ENCODE results near the gene MYOCD.

The MYOCD gene

DNA sequence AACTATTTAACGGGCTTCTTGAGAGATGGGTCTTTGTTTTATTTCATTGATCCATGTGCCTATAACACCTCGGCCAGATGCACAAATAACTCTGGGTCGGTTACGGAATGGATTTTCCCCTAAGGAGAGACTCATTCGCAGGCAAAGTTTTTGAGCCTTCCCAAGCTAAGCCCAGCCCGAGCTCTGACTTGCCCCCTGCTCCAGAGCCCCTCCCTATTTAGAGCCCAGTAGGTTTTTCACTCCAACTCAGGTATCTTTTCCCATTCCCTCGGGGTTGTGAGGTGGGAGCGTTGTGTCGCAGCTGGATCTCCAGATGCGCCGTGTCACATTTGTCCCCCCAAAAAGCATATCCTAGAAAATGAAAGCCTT, 812 bp upstream of the MYOCD start:
- DNase-seq (ENCODE audit: low read depth, low spot score), result no peak
- Histone ChIP-seq H3K9me3 (ENCODE audit: insufficient read depth, low read length) (no peaks in the 10 kb centered on the region), H3K4me1 (ENCODE audit: insufficient read depth, insufficient read length) (no peaks in the 10 kb centered on the region), H3K27me3 (ENCODE audit: insufficient read depth, insufficient read length) (peaks cover 23% of the 10 kb centered on the region), H3K36me3 (ENCODE audit: insufficient read depth, insufficient read length, low read length) (no peaks in the 10 kb centered on the region), H3K4me3 (ENCODE audit: insufficient read length, low read depth) (peak overlapping the region; percentile 59), H3K9ac (ENCODE audit: insufficient read length, low read depth) (peak overlapping the region; percentile 76)
- TF ChIP-seq ZNF274 (IDR thresholded peaks at IDR 0.05; ENCODE audit: low read depth, low read length) (no peak), YY1 (IDR thresholded peaks at IDR 0.05; ENCODE audit: insufficient read depth, insufficient read length) (no peak), SUZ12 (IDR thresholded peaks at IDR 0.05; ENCODE audit: extremely low read depth, insufficient read depth, insufficient read length) (no peak)

DNA sequence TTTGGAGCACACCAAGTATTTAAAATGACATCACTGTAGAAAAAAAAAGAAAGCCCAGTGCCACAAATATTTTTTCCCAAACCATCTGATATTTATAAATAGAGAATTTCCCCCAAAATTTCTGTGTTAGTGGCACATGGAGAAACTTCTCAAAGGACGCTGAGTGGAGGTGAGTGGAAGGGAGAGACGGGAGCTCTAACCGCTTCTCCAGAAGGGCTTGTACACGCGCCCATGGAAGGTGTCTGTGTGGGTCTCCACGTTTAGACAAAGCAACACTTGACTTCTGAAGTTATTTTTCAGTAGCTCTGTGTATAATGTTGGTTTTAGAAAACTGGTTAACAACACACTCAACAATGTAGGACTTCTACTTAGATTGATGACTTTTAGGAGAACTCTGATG, 1.0 kb downstream of the MYOCD start:
- Histone ChIP-seq H3K9me3 (ENCODE audit: insufficient read depth, low read length) (no peaks in the 10 kb centered on the region), H3K27me3 (ENCODE audit: insufficient read depth, insufficient read length) (peaks cover 23% of the 10 kb centered on the region), H3K4me3 (ENCODE audit: insufficient read length, low read depth) (no peak overlapping the region), H3K4me1 (ENCODE audit: insufficient read depth, insufficient read length) (no peaks in the 10 kb centered on the region), H3K36me3 (ENCODE audit: insufficient read depth, insufficient read length, low read length) (no peaks in the 10 kb centered on the region), H3K9ac (ENCODE audit: insufficient read length, low read depth) (no peak overlapping the region)
- DNase-seq (ENCODE audit: low read depth, low spot score), result no peak
- TF ChIP-seq ZNF274 (IDR thresholded peaks at IDR 0.05; ENCODE audit: low read depth, low read length), result no peak
- TF ChIP-seq YY1 (IDR thresholded peaks at IDR 0.05; ENCODE audit: insufficient read depth, insufficient read length), result no peak
- TF ChIP-seq SUZ12 (IDR thresholded peaks at IDR 0.05; ENCODE audit: extremely low read depth, insufficient read depth, insufficient read length), result no peak

DNA sequence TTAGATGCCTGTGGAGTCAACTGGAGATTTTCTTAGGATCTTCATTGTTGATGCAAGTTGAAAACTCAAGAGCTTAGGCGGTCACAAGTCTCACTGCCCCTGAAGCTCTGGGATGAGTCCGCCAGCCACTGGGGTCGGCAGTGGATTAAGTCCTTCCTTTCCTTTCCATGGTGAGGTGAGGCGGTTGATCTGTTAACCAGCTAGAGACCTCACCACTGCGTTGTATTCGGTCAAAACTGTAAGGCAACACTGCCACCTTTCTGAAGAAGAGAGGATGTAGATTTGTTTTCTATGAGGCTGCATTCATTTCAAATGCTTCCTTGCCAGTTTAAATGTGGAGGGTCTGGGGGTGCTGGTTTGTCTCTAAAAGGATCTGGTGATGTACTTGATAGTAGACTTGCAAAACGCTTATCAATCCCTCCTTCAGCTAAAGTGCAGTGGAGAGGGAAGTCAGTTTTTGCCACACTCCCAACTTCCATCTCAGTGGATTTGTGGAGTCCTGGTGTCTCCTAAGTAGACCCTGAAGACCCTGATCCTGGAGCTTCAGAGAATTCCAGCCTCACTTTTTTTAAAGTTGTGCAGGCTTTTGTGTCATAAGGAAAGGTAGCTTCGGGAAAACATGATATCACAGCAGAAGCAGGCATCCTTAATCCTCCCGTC, 1.7 kb downstream of the MYOCD start:
- no peak overlapping the region for H3K9ac ChIP-seq (ENCODE audit: insufficient read length, low read depth)
- no peaks in the 10 kb centered on the region for H3K4me1 ChIP-seq (ENCODE audit: insufficient read depth, insufficient read length)
- no peaks in the 10 kb centered on the region for H3K9me3 ChIP-seq (ENCODE audit: insufficient read depth, low read length)
- no peaks in the 10 kb centered on the region for H3K36me3 ChIP-seq (ENCODE audit: insufficient read depth, insufficient read length, low read length)
- peak; percentile 32 for DNase-seq (ENCODE audit: low read depth, low spot score)
- peak overlapping the region; percentile 11 for H3K4me3 ChIP-seq (ENCODE audit: insufficient read length, low read depth)
- TF ChIP-seq SUZ12 (IDR thresholded peaks at IDR 0.05; ENCODE audit: extremely low read depth, insufficient read depth, insufficient read length), result no peak
- TF ChIP-seq ZNF274 (IDR thresholded peaks at IDR 0.05; ENCODE audit: low read depth, low read length), result no peak
- TF ChIP-seq YY1 (IDR thresholded peaks at IDR 0.05; ENCODE audit: insufficient read depth, insufficient read length), result no peak
- peaks cover 23% of the 10 kb centered on the region for H3K27me3 ChIP-seq (ENCODE audit: insufficient read depth, insufficient read length)

- Histone ChIP-seq H3K9ac (ENCODE audit: insufficient read length, low read depth) (no peak overlapping the region), H3K4me3 (ENCODE audit: insufficient read length, low read depth) (no peak overlapping the region), H3K36me3 (ENCODE audit: insufficient read depth, insufficient read length, low read length) (no peaks in the 10 kb centered on the region), H3K9me3 (ENCODE audit: insufficient read depth, low read length) (no peaks in the 10 kb centered on the region), H3K4me1 (ENCODE audit: insufficient read depth, insufficient read length) (no peaks in the 10 kb centered on the region), H3K27me3 (ENCODE audit: insufficient read depth, insufficient read length) (peaks cover 2% of the 10 kb centered on the region)
- DNase-seq (ENCODE audit: low read depth, low spot score), result no peak
- TF ChIP-seq SUZ12 (IDR thresholded peaks at IDR 0.05; ENCODE audit: extremely low read depth, insufficient read depth, insufficient read length), result no peak
- no peak for TF ChIP-seq ZNF274 (IDR thresholded peaks at IDR 0.05; ENCODE audit: low read depth, low read length)
- TF ChIP-seq YY1 (IDR thresholded peaks at IDR 0.05; ENCODE audit: insufficient read depth, insufficient read length), result no peak
Observed at GRCh38 chr17:12671906-12672305, 6.2 kb downstream of the MYOCD start.

GRCh38 chr17:12672947-12673346, 7.3 kb downstream of the MYOCD start:
- TF ChIP-seq SUZ12 (IDR thresholded peaks at IDR 0.05; ENCODE audit: extremely low read depth, insufficient read depth, insufficient read length), result no peak
- TF ChIP-seq YY1 (IDR thresholded peaks at IDR 0.05; ENCODE audit: insufficient read depth, insufficient read length), result no peak
- TF ChIP-seq ZNF274 (IDR thresholded peaks at IDR 0.05; ENCODE audit: low read depth, low read length), result no peak
- H3K4me3 ChIP-seq (ENCODE audit: insufficient read length, low read depth), result no peak overlapping the region
- no peaks in the 10 kb centered on the region for H3K27me3 ChIP-seq (ENCODE audit: insufficient read depth, insufficient read length)
- DNase-seq (ENCODE audit: low read depth, low spot score), result no peak
- no peaks in the 10 kb centered on the region for H3K4me1 ChIP-seq (ENCODE audit: insufficient read depth, insufficient read length)
- H3K9me3 ChIP-seq (ENCODE audit: insufficient read depth, low read length), result no peaks in the 10 kb centered on the region
- H3K9ac ChIP-seq (ENCODE audit: insufficient read length, low read depth), result no peak overlapping the region
- H3K36me3 ChIP-seq (ENCODE audit: insufficient read depth, insufficient read length, low read length), result no peaks in the 10 kb centered on the region

GRCh38 chr17:12673788-12674187, 8.1 kb downstream of the MYOCD start:
- DNase-seq (ENCODE audit: low read depth, low spot score), result no peak
- Histone ChIP-seq H3K9ac (ENCODE audit: insufficient read length, low read depth) (no peak overlapping the region), H3K36me3 (ENCODE audit: insufficient read depth, insufficient read length, low read length) (no peaks in the 10 kb centered on the region), H3K27me3 (ENCODE audit: insufficient read depth, insufficient read length) (no peaks in the 10 kb centered on the region), H3K4me1 (ENCODE audit: insufficient read depth, insufficient read length) (no peaks in the 10 kb centered on the region), H3K9me3 (ENCODE audit: insufficient read depth, low read length) (no peaks in the 10 kb centered on the region), H3K4me3 (ENCODE audit: insufficient read length, low read depth) (no peak overlapping the region)
- no peak for TF ChIP-seq YY1 (IDR thresholded peaks at IDR 0.05; ENCODE audit: insufficient read depth, insufficient read length)
- TF ChIP-seq SUZ12 (IDR thresholded peaks at IDR 0.05; ENCODE audit: extremely low read depth, insufficient read depth, insufficient read length), result no peak
- no peak for TF ChIP-seq ZNF274 (IDR thresholded peaks at IDR 0.05; ENCODE audit: low read depth, low read length)

GRCh38 chr17:12680407-12680897, 14.8 kb downstream of the MYOCD start:
- no peak for DNase-seq (ENCODE audit: low read depth, low spot score)
- Histone ChIP-seq H3K9ac (ENCODE audit: insufficient read length, low read depth) (no peak overlapping the region), H3K9me3 (ENCODE audit: insufficient read depth, low read length) (no peaks in the 10 kb centered on the region), H3K36me3 (ENCODE audit: insufficient read depth, insufficient read length, low read length) (no peaks in the 10 kb centered on the region), H3K4me3 (ENCODE audit: insufficient read length, low read depth) (no peak overlapping the region), H3K27me3 (ENCODE audit: insufficient read depth, insufficient read length) (no peaks in the 10 kb centered on the region), H3K4me1 (ENCODE audit: insufficient read depth, insufficient read length) (no peaks in the 10 kb centered on the region)
- TF ChIP-seq YY1 (IDR thresholded peaks at IDR 0.05; ENCODE audit: insufficient read depth, insufficient read length) (no peak), SUZ12 (IDR thresholded peaks at IDR 0.05; ENCODE audit: extremely low read depth, insufficient read depth, insufficient read length) (no peak), ZNF274 (IDR thresholded peaks at IDR 0.05; ENCODE audit: low read depth, low read length) (no peak)
